VCaP (cell line): ENCODE measurements around the gene GPR139.

Experiments
- H3K27ac ChIP-seq: fragments of 450-650 bp; 2 replicates; pipeline ENCODE4 v1.5.1; 2017
- CTCF ChIP-seq: fragments of 450-650 bp; conservative IDR thresholded peaks from 2 replicates; pipeline ENCODE4 v1.5.1; 2017; ENCODE audit warnings: mild to moderate bottlenecking, moderate library complexity

Gene GPR139

GRCh38 chr16:20073203-20074098, at the start of gene GPR139:
TSS of gene GPR139 (minus strand) at chr16:20073890. CDS start at chr16:20073616, 274 bp downstream.
- no peak within 1 kb of the TSS for H3K27ac ChIP-seq
- no peak for TF ChIP-seq CTCF

GRCh38 chr16:20122011-20122410, 48.3 kb upstream of the GPR139 start:
- TF ChIP-seq CTCF = no peak
- no peak overlapping the region for H3K27ac ChIP-seq

DNA sequence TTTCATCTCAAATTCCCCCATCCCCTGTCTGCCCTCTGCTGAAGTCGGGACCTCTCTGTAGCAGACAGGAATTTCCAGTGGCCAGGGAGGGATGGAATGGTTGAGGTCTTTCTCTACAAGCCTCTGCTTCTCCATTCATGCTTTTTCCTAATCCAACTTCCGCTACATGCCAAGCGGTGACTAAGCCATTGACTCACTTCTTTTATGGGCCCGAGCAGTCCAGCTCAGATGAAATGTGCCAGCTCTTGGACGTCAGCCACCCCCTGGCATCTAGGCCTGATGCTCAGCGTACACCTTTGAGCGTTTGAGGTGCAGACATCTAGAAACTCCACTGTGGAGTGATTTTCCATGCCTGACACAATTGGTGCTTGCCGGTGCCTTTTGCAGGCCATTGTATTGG, 40.7 kb upstream of the GPR139 start:
- no peak for TF ChIP-seq CTCF

DNA sequence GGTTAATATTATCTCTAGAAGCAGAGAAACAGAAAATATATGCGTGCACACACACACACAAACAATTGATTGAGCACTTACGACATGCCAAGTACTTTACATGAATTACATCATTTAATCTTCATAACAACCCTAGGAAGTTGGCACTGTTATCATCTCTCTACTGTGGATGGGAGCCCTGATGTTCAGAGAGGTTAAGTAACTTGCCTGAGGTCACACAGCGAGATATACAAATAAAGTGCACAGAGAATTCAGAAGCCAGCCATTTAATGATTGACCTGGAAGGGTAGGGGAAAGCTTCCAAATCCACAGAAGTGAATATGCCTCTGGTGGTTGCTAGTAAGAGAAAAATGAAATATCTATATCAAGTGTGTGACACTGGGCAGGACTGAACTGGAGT, 37.5 kb upstream of the GPR139 start:
- no peak for TF ChIP-seq CTCF

More for the DNA sequence above, 40.7 kb upstream of the GPR139 start:
- H3K27ac ChIP-seq = no peak overlapping the region

DNA sequence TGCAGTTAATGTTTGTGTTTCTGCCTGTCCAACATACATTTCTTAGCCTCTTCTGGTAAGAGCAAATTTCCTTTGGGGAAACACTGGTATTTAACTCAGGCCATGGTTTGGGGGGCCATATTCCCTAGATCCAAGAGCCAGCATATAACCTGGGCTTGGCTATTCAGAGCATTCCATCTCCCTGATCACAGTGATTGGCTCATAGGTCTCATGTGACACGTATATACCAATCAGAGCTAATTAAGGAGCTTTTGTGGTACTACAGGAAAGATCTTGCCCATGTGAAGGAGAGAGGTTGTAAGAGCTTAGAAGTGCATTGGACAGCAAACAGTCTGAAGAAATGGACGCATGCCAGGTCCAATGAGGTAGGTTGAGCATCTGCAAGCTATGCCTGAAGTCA, 33.4 kb upstream of the GPR139 start:
- H3K27ac ChIP-seq = no peak overlapping the region
- no peak for TF ChIP-seq CTCF

More for the DNA sequence above, 37.5 kb upstream of the GPR139 start:
- H3K27ac ChIP-seq = no peak overlapping the region

DNA sequence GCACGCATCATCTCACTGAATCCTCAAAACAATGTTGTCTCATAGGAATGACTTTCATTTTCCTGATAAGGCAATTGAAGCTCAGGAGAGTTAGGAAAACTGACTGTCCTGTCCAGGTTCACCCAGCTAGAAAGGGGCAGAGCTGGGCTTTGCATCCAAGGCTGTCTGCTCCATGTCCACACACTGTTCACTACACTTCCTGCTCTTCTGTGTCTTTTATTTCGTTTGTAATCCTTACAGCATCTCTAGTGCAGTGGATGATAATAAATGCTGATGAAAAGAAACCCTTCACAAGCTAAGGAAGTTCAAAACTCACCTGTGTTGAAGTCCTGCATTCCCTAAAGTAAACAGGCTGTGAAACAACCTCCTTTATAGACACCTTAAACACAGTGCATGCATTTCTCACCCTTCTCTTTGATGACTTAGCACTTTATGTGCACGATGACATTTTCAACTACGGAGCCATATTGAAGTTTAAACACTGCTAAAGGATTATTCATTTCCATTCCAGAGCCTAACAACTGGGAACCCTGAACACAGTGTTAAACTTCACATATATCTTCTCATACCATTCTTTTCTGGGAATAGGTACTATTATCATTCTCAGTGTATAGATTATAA, 31.0 kb upstream of the GPR139 start:
- no peak for TF ChIP-seq CTCF
- no peak overlapping the region for H3K27ac ChIP-seq

DNA sequence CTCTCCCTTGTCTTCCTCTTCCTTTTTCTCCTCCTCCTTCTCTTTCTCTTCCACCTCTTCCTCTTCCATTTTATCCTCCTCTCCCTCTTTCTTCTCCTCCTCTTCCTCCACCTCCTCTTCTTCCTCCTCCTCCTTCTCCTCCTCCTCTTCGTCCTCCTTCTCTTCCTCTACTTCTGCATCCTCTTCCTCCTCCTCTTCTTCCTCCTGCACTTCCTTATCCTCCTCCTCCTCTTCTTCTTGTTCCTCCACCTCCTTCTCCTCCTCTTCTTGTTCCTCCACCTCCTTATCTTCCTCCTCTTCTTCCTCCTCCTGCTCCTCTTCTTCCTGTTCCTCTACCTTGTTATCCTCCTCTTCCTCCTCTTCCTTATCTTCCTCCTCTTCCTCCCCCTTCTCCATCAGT, 28.8 kb upstream of the GPR139 start:
- TF ChIP-seq CTCF = no peak
- H3K27ac ChIP-seq = no peak overlapping the region
